Activated CD4-positive, alpha-beta memory T cell treated with anti-CD3 and anti-CD28 coated beads, Interleukin-2, amount 10 ng/mL, durations not matched to agents 7 days and 5 days (primary cell): ENCODE results near the gene USH2A. TPM values are rescaled to one million over a fixed set of nuclear protein-coding genes. Genes with fewer than 3 reads are reported as not detected.

Experiments
- CTCF ChIA-PET: fragments of 350-600 bp; sonication (Branson Sonifier 250); formaldehyde crosslinking; loops from one replicate; lab custom pipeline; 2021; ENCODE audit warnings: antibody characterized with exemption, inconsistent platforms; lab: Charles Lee
- POLR2A ChIA-PET: fragments of 350-600 bp; sonication (Branson Sonifier 250); formaldehyde crosslinking; loops from one replicate; lab custom pipeline; 2021; ENCODE audit warnings: antibody characterized with exemption; lab: Charles Lee
- DNase-seq: peaks from one replicate; pipeline ENCODE4 v3.0.0-alpha.2; 2020
- H3K27ac Mint-ChIP-seq: one replicate; pipeline ENCODE4 v1.8.0; 2021; ENCODE audit warnings: mild to moderate bottlenecking, mixed read lengths
- H3K27me3 Mint-ChIP-seq: one replicate; pipeline ENCODE4 v1.8.0; 2021; ENCODE audit warnings: mixed read lengths
- H3K36me3 Mint-ChIP-seq: one replicate; pipeline ENCODE4 v1.8.0; 2021; ENCODE audit warnings: low read depth, mixed read lengths
- H3K4me1 Mint-ChIP-seq: one replicate; pipeline ENCODE4 v1.8.0; 2021; ENCODE audit warnings: mixed read lengths
- H3K4me3 Mint-ChIP-seq: one replicate; pipeline ENCODE4 v1.8.0; 2021; ENCODE audit warnings: mild to moderate bottlenecking, mixed read lengths
- H3K9me3 Mint-ChIP-seq: one replicate; pipeline ENCODE4 v1.8.0; 2021; ENCODE audit warnings: mixed read lengths
- total RNA-seq, 2 experiments: library from RNA; stranded (reverse); gene quantifications; one replicate each; pipeline ENCODE4 v1.2.3, GENCODE V29; 2021

The USH2A gene
- total RNA-seq, 2 experiments from 2014 or later = not detected

DNA sequence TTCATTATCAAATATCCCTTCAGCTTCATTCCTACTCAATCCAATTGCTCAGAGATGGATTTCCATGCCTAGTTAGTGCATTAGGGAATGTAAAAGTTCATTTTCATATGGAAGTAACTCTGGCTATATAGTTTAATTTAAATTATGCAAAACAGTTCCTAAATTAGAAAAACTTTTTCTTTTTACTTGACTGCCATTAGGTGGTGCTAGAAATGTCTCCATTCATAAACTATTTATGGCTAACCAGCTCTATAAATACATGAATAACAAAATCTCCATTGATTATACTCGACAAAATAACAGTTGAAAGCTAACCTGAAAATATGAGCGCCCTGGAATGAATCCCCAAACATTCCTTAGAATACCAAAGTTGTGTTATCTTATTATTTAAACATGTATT, 311.4 kb downstream of the USH2A start:
- H3K27me3 Mint-ChIP-seq = no peaks in the 10 kb centered on the region

DNA sequence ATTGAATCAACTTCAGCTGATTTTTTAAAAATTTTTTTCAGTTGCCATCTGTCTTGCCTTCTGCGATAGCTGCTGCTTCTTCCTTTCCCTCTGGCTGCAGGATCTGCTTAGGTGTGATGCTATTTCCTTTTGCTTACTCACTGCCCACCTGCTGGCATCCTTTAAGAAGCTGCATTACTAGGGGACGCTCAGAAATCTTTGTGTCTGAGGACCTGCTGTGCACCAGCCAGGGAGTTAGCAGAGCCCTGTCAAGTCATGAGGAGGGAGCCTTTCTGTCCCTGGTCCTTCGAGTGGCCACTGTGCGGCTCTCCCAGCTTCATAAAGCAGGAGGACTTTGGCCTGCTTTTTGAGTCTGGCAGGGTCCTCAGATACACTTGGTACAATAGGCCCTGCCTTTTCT, 327.8 kb downstream of the USH2A start:
- H3K27me3 Mint-ChIP-seq = no peaks in the 10 kb centered on the region
- no peaks in the 10 kb centered on the region for H3K36me3 Mint-ChIP-seq
- no peak for DNase-seq
- CTCF ChIA-PET = no interaction called here
- H3K4me1 Mint-ChIP-seq = no peaks in the 10 kb centered on the region
- peaks cover 13% of the 10 kb centered on the region for H3K9me3 Mint-ChIP-seq
- POLR2A ChIA-PET = no interaction called here
- H3K27ac Mint-ChIP-seq = no peak overlapping the region
- no peak overlapping the region for H3K4me3 Mint-ChIP-seq

More for the DNA sequence above, 311.4 kb downstream of the USH2A start:
- DNase-seq = no peak
- ChIA-PET CTCF (no interaction called here), POLR2A (no interaction called here)
- no peaks in the 10 kb centered on the region for H3K4me1 Mint-ChIP-seq
- no peak overlapping the region for H3K27ac Mint-ChIP-seq
- H3K36me3 Mint-ChIP-seq = no peaks in the 10 kb centered on the region
- no peak overlapping the region for H3K4me3 Mint-ChIP-seq
- peaks cover 3% of the 10 kb centered on the region for H3K9me3 Mint-ChIP-seq

GRCh38 chr1:216090556-216090955, 332.7 kb downstream of the USH2A start:
- Mint-ChIP-seq H3K27ac (no peak overlapping the region), H3K4me1 (no peaks in the 10 kb centered on the region), H3K27me3 (no peaks in the 10 kb centered on the region), H3K4me3 (no peak overlapping the region), H3K9me3 (peaks cover 10% of the 10 kb centered on the region), H3K36me3 (no peaks in the 10 kb centered on the region)
- POLR2A ChIA-PET = no interaction called here
- no peak for DNase-seq
- CTCF ChIA-PET = no interaction called here

DNA sequence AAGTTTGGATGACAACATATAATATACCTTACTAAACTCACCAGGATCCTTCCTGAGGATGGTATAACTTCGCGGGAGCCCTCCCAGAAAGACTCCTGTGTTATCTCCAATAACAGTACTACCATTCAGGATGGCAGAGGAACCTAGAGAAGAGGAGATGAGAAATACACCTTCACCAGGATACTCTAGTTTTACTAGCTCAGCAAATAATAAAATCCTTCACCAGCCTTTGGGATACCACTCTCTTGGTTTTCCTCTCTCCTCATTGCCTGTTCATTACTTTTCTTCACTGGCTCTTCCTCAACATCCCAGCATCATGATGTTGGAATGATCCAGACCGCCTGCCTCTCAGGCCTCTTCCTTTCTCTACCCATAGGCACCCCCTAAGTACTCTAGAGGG, 336.6 kb downstream of the USH2A start:
- H3K27me3 Mint-ChIP-seq = no peaks in the 10 kb centered on the region
- no peak for DNase-seq
- CTCF ChIA-PET = no interaction called here
- no peak overlapping the region for H3K4me3 Mint-ChIP-seq
- H3K27ac Mint-ChIP-seq = no peak overlapping the region
- POLR2A ChIA-PET = no interaction called here
- no peaks in the 10 kb centered on the region for H3K4me1 Mint-ChIP-seq
- H3K9me3 Mint-ChIP-seq = peaks cover 9% of the 10 kb centered on the region
- H3K36me3 Mint-ChIP-seq = no peaks in the 10 kb centered on the region

DNA sequence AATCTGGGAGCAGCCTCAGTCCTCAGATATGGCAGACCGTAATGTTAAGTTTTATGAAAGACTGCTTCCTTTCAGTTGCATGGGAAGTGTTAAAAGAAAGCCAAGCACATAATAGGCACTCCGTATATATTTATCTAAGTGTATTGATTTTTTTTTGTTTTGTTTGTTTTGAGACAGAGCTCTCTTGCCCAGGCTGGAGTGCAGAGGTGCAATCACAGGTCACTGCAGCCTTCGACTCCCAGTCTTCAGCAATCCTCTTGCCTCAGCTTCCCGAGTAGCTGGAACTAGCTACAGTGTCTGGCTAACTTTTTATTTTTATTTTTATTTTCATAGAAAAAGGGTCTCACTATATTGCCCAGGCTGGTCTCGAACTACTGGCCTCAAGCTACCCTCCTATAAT, 341.8 kb downstream of the USH2A start:
- DNase-seq = no peak
- Mint-ChIP-seq H3K27me3 (no peaks in the 10 kb centered on the region), H3K4me1 (no peaks in the 10 kb centered on the region), H3K27ac (no peak overlapping the region), H3K36me3 (no peaks in the 10 kb centered on the region), H3K9me3 (peaks cover 9% of the 10 kb centered on the region), H3K4me3 (no peak overlapping the region)
- ChIA-PET POLR2A (no interaction called here), CTCF (no interaction called here)

DNA sequence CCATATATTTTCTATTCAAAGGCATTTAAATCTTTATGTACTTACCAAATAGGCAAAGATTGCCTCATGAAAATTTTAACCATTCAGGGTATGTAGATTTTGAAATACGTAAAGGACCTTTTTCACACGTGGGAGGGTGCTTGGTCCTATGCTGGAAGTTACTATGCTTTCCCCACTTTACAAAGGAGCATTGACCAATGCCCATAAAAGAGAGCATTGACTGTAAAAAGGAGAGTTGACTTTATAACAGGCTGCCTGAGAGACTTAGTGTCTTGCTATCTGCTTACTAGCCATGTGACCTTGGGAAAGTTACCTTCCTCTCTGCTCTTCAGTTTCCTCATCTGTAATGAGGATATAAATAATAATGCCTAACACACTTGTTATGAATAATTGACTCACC, 346.5 kb downstream of the USH2A start:
- Mint-ChIP-seq H3K27ac (no peak overlapping the region), H3K4me1 (no peaks in the 10 kb centered on the region), H3K36me3 (no peaks in the 10 kb centered on the region), H3K27me3 (no peaks in the 10 kb centered on the region), H3K9me3 (peaks cover 4% of the 10 kb centered on the region), H3K4me3 (no peak overlapping the region)
- ChIA-PET CTCF (no interaction called here), POLR2A (no interaction called here)
- DNase-seq = no peak

DNA sequence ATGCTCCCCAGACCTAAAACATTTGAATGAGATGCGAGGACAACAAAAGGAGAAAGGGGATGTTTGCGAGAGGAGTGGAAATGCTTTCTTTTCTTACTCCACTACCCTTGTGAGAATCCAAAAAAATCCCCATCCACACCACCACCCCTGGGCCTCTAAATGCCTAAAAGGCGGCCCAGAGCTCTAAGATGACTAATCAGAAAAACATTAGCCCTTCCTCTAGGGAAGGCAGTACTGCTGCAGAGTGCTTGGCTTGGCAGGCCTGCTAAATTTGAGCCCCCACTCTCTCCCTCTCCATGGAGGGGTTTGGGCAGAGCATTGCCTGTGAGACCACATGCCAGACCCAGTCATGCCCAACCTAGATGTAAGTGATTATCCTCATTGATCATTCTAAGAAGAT, 347.9 kb downstream of the USH2A start:
- H3K9me3 Mint-ChIP-seq = no peaks in the 10 kb centered on the region
- H3K4me1 Mint-ChIP-seq = no peaks in the 10 kb centered on the region
- no peaks in the 10 kb centered on the region for H3K36me3 Mint-ChIP-seq
- POLR2A ChIA-PET = no interaction called here
- no peaks in the 10 kb centered on the region for H3K27me3 Mint-ChIP-seq
- CTCF ChIA-PET = no interaction called here
- H3K4me3 Mint-ChIP-seq = no peak overlapping the region
- no peak for DNase-seq
- no peak overlapping the region for H3K27ac Mint-ChIP-seq

- H3K4me1 Mint-ChIP-seq = no peaks in the 10 kb centered on the region
Measured at GRCh38 chr1:216073793-216074595, 349.3 kb downstream of the USH2A start.

GRCh38 chr1:216071262-216071661, 352.0 kb downstream of the USH2A start:
- CTCF ChIA-PET = no interaction called here

More at GRCh38 chr1:216073793-216074595, 349.3 kb downstream of the USH2A start:
- ChIA-PET POLR2A (no interaction called here), CTCF (no interaction called here)
- no peak overlapping the region for H3K27ac Mint-ChIP-seq
- H3K9me3 Mint-ChIP-seq = no peaks in the 10 kb centered on the region
- no peak for DNase-seq
- H3K36me3 Mint-ChIP-seq = no peaks in the 10 kb centered on the region
- H3K27me3 Mint-ChIP-seq = no peaks in the 10 kb centered on the region
- H3K4me3 Mint-ChIP-seq = no peak overlapping the region

DNA sequence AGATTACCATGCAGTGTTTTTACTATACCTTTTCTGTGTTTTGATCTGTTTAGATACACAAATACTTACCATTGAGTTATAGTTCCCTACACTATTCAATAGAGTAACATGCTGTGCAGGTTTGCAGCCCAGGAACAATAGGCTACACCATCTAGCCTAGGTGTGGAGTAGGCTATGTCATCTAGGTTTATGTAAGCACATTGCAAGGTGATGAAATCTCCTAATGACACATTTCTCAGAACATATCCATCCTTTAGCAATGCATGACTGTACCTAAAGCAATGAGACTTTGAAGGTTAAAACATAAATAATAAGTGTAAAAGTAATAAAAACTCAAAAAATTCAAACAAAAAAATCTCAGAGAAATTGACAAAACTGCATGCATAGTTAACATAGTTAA, 358.6 kb downstream of the USH2A start:
- CTCF ChIA-PET = no interaction called here
- POLR2A ChIA-PET = no interaction called here
- H3K27me3 Mint-ChIP-seq = no peaks in the 10 kb centered on the region

More at GRCh38 chr1:216071262-216071661, 352.0 kb downstream of the USH2A start:
- Mint-ChIP-seq H3K4me1 (no peaks in the 10 kb centered on the region), H3K27me3 (no peaks in the 10 kb centered on the region), H3K36me3 (no peaks in the 10 kb centered on the region), H3K27ac (no peak overlapping the region), H3K4me3 (no peak overlapping the region), H3K9me3 (peaks cover 5% of the 10 kb centered on the region)
- POLR2A ChIA-PET = no interaction called here
- DNase-seq = no peak

DNA sequence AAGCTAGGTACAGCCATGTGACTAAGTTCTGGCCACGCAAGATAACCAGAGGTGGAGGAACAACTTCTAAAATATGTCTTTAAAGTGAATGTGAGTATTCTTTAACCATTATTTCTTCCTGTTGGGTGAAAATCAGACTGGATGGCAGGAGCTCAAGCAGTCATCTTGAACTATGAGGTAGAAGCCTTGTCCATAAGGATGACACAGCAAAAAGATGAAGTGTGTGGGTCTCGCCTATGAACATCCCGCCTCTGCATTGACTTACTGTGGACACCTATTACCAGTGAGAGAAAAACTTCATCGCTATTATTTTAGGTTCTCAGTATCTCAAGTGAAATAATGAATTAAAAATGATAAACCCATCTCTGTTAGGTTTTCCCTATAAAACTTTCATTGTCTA, 365.3 kb downstream of the USH2A start:
- ChIA-PET POLR2A (no interaction called here), CTCF (no interaction called here)
- Mint-ChIP-seq H3K4me3 (no peak overlapping the region), H3K36me3 (no peaks in the 10 kb centered on the region), H3K4me1 (no peaks in the 10 kb centered on the region), H3K27ac (no peak overlapping the region), H3K27me3 (no peaks in the 10 kb centered on the region), H3K9me3 (peaks cover 8% of the 10 kb centered on the region)
- DNase-seq = no peak

More for the DNA sequence above, 358.6 kb downstream of the USH2A start:
- H3K36me3 Mint-ChIP-seq = no peaks in the 10 kb centered on the region
- H3K27ac Mint-ChIP-seq = no peak overlapping the region
- H3K9me3 Mint-ChIP-seq = peaks cover 11% of the 10 kb centered on the region
- no peak for DNase-seq
- H3K4me1 Mint-ChIP-seq = no peaks in the 10 kb centered on the region
- no peak overlapping the region for H3K4me3 Mint-ChIP-seq

GRCh38 chr1:216057063-216057462, 366.2 kb downstream of the USH2A start:
- ChIA-PET POLR2A (no interaction called here), CTCF (no interaction called here)
- no peaks in the 10 kb centered on the region for H3K36me3 Mint-ChIP-seq
- no peaks in the 10 kb centered on the region for H3K4me1 Mint-ChIP-seq
- DNase-seq = no peak
- no peak overlapping the region for H3K27ac Mint-ChIP-seq
- H3K27me3 Mint-ChIP-seq = no peaks in the 10 kb centered on the region
- peaks cover 5% of the 10 kb centered on the region for H3K9me3 Mint-ChIP-seq
- H3K4me3 Mint-ChIP-seq = no peak overlapping the region

- no peak for DNase-seq
- Mint-ChIP-seq H3K36me3 (no peaks in the 10 kb centered on the region), H3K9me3 (peaks cover 10% of the 10 kb centered on the region)
Measured at GRCh38 chr1:216055004-216055403, 368.2 kb downstream of the USH2A start.

DNA sequence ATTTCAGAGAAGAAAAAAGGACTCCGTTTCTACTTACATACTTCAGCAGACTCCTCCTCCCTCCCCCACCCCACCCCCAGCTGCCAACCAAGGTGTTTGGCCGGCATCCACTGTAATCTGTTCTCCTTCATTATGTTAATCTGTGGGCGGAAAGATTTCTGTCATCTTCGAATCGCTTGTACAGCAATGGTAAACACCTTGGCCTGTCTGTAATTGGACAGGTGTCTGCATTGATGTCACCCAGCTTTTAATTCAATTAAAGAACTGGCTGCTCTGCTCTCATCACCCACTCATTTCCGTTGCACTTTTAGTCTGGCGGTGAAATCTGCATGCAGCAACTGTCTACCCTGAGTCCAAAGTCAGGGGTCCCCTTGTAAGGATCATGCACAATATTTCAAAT, 368.6 kb downstream of the USH2A start:
- H3K4me1 Mint-ChIP-seq = no peaks in the 10 kb centered on the region
- H3K9me3 Mint-ChIP-seq = peaks cover 12% of the 10 kb centered on the region
- H3K4me3 Mint-ChIP-seq = no peak overlapping the region
- DNase-seq = no peak
- H3K27ac Mint-ChIP-seq = no peak overlapping the region
- H3K27me3 Mint-ChIP-seq = no peaks in the 10 kb centered on the region
- H3K36me3 Mint-ChIP-seq = no peaks in the 10 kb centered on the region
- CTCF ChIA-PET = no interaction called here
- POLR2A ChIA-PET = no interaction called here

More at GRCh38 chr1:216055004-216055403, 368.2 kb downstream of the USH2A start:
- H3K4me3 Mint-ChIP-seq = no peak overlapping the region
- ChIA-PET POLR2A (no interaction called here), CTCF (no interaction called here)
- no peaks in the 10 kb centered on the region for H3K27me3 Mint-ChIP-seq
- H3K27ac Mint-ChIP-seq = no peak overlapping the region
- H3K4me1 Mint-ChIP-seq = no peaks in the 10 kb centered on the region
